SK-N-SH (cell line): ENCODE measurements around the gene KYNU. TPM values are rescaled to one million over a fixed set of nuclear protein-coding genes. Genes with fewer than 3 reads are reported as not detected.

ENCODE experiments used
- CTCF ChIA-PET: fragments of 300-600, 350-600 bp; formaldehyde crosslinking; extraction: SDS; loops from one replicate; lab custom pipeline; 2021; lab: Yijun Ruan, JAX
- POLR2A ChIA-PET: fragments of 350-600 bp; sonication (Branson Sonifier 250); formaldehyde crosslinking; extraction: SDS; loops from one replicate; lab custom pipeline; 2020; ENCODE audit warnings: antibody characterized with exemption, inconsistent platforms; lab: Yijun Ruan, JAX
- DNase-seq: peaks from one replicate; pipeline ENCODE4 v3.0.0; 2012
- H2AFZ ChIP-seq: fragments of 200-600 bp; sonication (generic); 2 replicates; pipeline ENCODE4 v1.8.1; 2016; ENCODE audit warnings: antibody characterized with exemption, mild to moderate bottlenecking, low read depth
- H3F3A ChIP-seq: fragments of 200-600 bp; sonication (generic); replicated peaks from 2 replicates; pipeline ENCODE3; 2016; ENCODE audit warnings: antibody characterized with exemption, mild to moderate bottlenecking; ENCODE audit not compliant: insufficient read depth
- H3K27ac ChIP-seq, 2 experiments: fragments of 200-500 bp in 1 of 2; fragments of 200-600 bp in 1 of 2; sonication (Bioruptor generic) in 1 of 2; sonication (generic), shearing (Covaris generic) in 1 of 2; 2 replicates each; pipeline versions ENCODE4 v1.5.1 to v1.6.1; 2014 to 2016; ENCODE audit warnings: low read depth in 2 of 2, inconsistent platforms in 1 of 2, low read length in 1 of 2, mild to moderate bottlenecking in 1 of 2, mixed read lengths in 1 of 2
- H3K27me3 ChIP-seq: fragments of 200-600 bp; sonication (generic), shearing (Covaris generic); 2 replicates; pipeline ENCODE4 v1.6.1; 2016; ENCODE audit warnings: mixed run types; ENCODE audit not compliant: insufficient read depth
- H3K36me3 ChIP-seq, 2 experiments: fragments of 200-500 bp in 1 of 2; fragments of 200-600 bp in 1 of 2; sonication (Bioruptor generic) in 1 of 2; sonication (generic) in 1 of 2; replicated peaks in 1 of 2; 2 replicates each; pipeline versions ENCODE3 to v1.5.1; 2014 to 2016; ENCODE audit warnings: low read length in 1 of 2, mild to moderate bottlenecking in 1 of 2; ENCODE audit not compliant: insufficient read depth in 2 of 2, control insufficient read depth in 1 of 2
- H3K4me1 ChIP-seq, 2 experiments: fragments of 200-500 bp in 1 of 2; fragments of 200-600 bp in 1 of 2; sonication (Bioruptor generic) in 1 of 2; sonication (generic), shearing (Covaris generic) in 1 of 2; 2 replicates each; pipeline versions ENCODE4 v1.5.1 to v1.6.1; 2014 to 2016; ENCODE audit warnings: low read depth in 1 of 2, low read length in 1 of 2, mixed run types in 1 of 2; ENCODE audit not compliant: insufficient read depth in 2 of 2, control insufficient read depth in 1 of 2
- H3K4me2 ChIP-seq: fragments of 200-600 bp; sonication (generic), shearing (Covaris generic); 2 replicates; pipeline ENCODE4 v1.6.1; 2017; ENCODE audit warnings: mixed run types
- H3K4me3 ChIP-seq, 2 experiments: fragments of 200-500 bp in 1 of 2; fragments of 200-600 bp in 1 of 2; sonication (Bioruptor generic) in 1 of 2; sonication (generic), shearing (Covaris generic) in 1 of 2; 2 replicates each; pipeline versions ENCODE4 v1.5.1 to v1.8.1; 2014 to 2016; ENCODE audit warnings: low read depth in 2 of 2, inconsistent platforms in 1 of 2, low read length in 1 of 2, mild to moderate bottlenecking in 1 of 2, mixed read lengths in 1 of 2, moderate library complexity in 1 of 2
- H3K79me2 ChIP-seq: fragments of 200-600 bp; sonication (generic); 2 replicates; pipeline ENCODE4 v1.8.1; 2017; ENCODE audit warnings: mild to moderate bottlenecking; ENCODE audit not compliant: insufficient read depth
- H3K9ac ChIP-seq: fragments of 200-600 bp; sonication (generic); 2 replicates; pipeline ENCODE4 v1.6.1; 2017; ENCODE audit warnings: mixed run types
- H3K9me2 ChIP-seq: fragments of 200-600 bp; sonication (generic); 2 replicates; pipeline ENCODE4 v1.6.1; 2017; ENCODE audit warnings: mixed run types
- H3K9me3 ChIP-seq: fragments of 200-600 bp; sonication (generic); 2 replicates; pipeline ENCODE4 v1.6.1; 2017; ENCODE audit warnings: mixed run types, mild to moderate bottlenecking, moderate library complexity
- H4K20me1 ChIP-seq: fragments of 200-600 bp; sonication (generic); 2 replicates; pipeline ENCODE4 v1.6.1; 2017; ENCODE audit warnings: mild to moderate bottlenecking, mixed run types; ENCODE audit not compliant: insufficient read depth
- CHD2 ChIP-seq: fragments of 150-350 bp; IDR thresholded peaks from 2 replicates; pipeline ENCODE4 v1.6.1; 2018; ENCODE audit warnings: low read length; ENCODE audit not compliant: partially characterized antibody
- ELF1 ChIP-seq: IDR thresholded peaks from 2 replicates; pipeline ENCODE4 v1.4.0; 2012
- FOSL2 ChIP-seq: IDR thresholded peaks from 2 replicates; pipeline ENCODE4 v1.4.0; 2012; ENCODE audit warnings: low read depth, mild to moderate bottlenecking, moderate library complexity, borderline replicate concordance
- FOXM1 ChIP-seq: IDR thresholded peaks from 2 replicates; pipeline ENCODE4 v1.4.0; 2012; ENCODE audit warnings: low read depth, mild to moderate bottlenecking
- JUND ChIP-seq: IDR thresholded peaks from 2 replicates; pipeline ENCODE4 v1.4.0; 2012
- MXI1 ChIP-seq: IDR thresholded peaks from 2 replicates; pipeline ENCODE4 v1.6.1; 2012; ENCODE audit warnings: mild to moderate bottlenecking, low read depth, low read length, improper control_type of control experiment
- NRF1 ChIP-seq: IDR thresholded peaks from 2 replicates; pipeline ENCODE4 v1.6.1; 2012; ENCODE audit warnings: low read depth, mild to moderate bottlenecking, low read length
- RAD21 ChIP-seq: IDR thresholded peaks from 2 replicates; pipeline ENCODE4 v1.6.1; 2012; ENCODE audit warnings: mild to moderate bottlenecking, low read length
- RXRA ChIP-seq: IDR thresholded peaks from 2 replicates; pipeline ENCODE4 v1.4.0; 2012; ENCODE audit warnings: low read depth, mild to moderate bottlenecking, borderline replicate concordance
- TCF12 ChIP-seq: IDR thresholded peaks from 2 replicates; pipeline ENCODE4 v1.4.0; 2012
- YY1 ChIP-seq: IDR thresholded peaks from 2 replicates; pipeline ENCODE4 v1.4.0; 2012; ENCODE audit warnings: low read depth, mild to moderate bottlenecking
- WGBS: methylation state at CpG from one replicate; pipeline ENCODE4 v1.1.6; 2017; ENCODE audit warnings: low lambda C conversion rate; 5-methylcytosine and 5-hydroxymethylcytosine counted together
- polyA plus RNA-seq, 3 experiments: library from polyadenylated mRNA; depleted of rRNA; stranded (reverse); fragments of >200 nt; gene quantifications; 2 replicates each; pipeline ENCODE4 v1.2.3, GENCODE V29; 2012
- TF ChIP-seq, protein P1 (sequence below): IDR thresholded peaks from 2 replicates; pipeline ENCODE4; 2012
- TF ChIP-seq, protein P2 (sequence below): IDR thresholded peaks from 2 replicates; pipeline ENCODE4 v1.4.0; 2012; ENCODE audit warnings: low read depth, borderline replicate concordance
- TF ChIP-seq, protein P3 (sequence below): fragments of 150-350 bp; IDR thresholded peaks from 2 replicates; pipeline ENCODE4 v1.6.1; 2017; ENCODE audit warnings: antibody characterized with exemption, low read length, low read depth, borderline replicate concordance
- TF ChIP-seq, protein P4 (sequence below): IDR thresholded peaks from 2 replicates; pipeline ENCODE4 v1.6.1; 2012; ENCODE audit warnings: mild to moderate bottlenecking, low read depth, low read length, moderate library complexity
- TF ChIP-seq, protein P5 (sequence below): fragments of 150-350 bp; IDR thresholded peaks from 2 replicates; pipeline ENCODE4 v1.6.1; 2016; ENCODE audit warnings: mild to moderate bottlenecking, low read depth, low read length
- TF ChIP-seq, protein P6 (sequence below): IDR thresholded peaks from 2 replicates; pipeline ENCODE4 v1.4.0; 2012; ENCODE audit warnings: low read depth

Gene KYNU
- polyA plus RNA-seq, 1 of the 3 experiments (the other 2 are of a cell fraction): not detected

DNA sequence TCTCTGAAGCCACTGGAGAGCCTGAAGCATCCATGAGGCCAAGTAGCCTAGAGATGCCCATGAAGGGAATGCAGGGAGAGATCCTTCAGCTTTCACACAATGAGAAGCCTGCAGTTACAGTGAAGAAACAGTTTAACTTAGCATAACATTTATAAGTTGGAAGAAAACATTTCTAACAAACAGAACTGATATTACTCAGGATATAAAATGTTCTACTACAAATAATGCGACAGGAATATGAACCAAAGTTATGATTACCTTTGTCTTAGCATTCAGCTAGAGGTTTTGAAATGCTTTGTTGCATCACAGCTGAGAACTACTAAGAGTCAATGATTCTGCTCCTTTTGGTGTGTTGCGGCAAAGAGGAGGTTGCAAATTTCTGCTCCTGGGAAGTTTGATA lies 6.9 kb upstream of the KYNU start (continued):
- TF ChIP-seq, protein P1, sequence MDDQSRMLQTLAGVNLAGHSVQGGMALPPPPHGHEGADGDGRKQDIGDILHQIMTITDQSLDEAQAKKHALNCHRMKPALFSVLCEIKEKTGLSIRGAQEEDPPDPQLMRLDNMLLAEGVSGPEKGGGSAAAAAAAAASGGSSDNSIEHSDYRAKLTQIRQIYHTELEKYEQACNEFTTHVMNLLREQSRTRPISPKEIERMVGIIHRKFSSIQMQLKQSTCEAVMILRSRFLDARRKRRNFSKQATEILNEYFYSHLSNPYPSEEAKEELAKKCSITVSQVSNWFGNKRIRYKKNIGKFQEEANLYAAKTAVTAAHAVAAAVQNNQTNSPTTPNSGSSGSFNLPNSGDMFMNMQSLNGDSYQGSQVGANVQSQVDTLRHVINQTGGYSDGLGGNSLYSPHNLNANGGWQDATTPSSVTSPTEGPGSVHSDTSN: no peak
- TF ChIP-seq, protein P2, sequence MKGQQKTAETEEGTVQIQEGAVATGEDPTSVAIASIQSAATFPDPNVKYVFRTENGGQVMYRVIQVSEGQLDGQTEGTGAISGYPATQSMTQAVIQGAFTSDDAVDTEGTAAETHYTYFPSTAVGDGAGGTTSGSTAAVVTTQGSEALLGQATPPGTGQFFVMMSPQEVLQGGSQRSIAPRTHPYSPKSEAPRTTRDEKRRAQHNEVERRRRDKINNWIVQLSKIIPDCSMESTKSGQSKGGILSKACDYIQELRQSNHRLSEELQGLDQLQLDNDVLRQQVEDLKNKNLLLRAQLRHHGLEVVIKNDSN: no peak
- TF ChIP-seq, protein P3, sequence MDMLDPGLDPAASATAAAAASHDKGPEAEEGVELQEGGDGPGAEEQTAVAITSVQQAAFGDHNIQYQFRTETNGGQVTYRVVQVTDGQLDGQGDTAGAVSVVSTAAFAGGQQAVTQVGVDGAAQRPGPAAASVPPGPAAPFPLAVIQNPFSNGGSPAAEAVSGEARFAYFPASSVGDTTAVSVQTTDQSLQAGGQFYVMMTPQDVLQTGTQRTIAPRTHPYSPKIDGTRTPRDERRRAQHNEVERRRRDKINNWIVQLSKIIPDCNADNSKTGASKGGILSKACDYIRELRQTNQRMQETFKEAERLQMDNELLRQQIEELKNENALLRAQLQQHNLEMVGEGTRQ: no peak
- TF ChIP-seq FOSL2 (no peak), RXRA (no peak), NRF1 (no peak), TCF12 (no peak), ELF1 (no peak)
- TF ChIP-seq, protein P4, sequence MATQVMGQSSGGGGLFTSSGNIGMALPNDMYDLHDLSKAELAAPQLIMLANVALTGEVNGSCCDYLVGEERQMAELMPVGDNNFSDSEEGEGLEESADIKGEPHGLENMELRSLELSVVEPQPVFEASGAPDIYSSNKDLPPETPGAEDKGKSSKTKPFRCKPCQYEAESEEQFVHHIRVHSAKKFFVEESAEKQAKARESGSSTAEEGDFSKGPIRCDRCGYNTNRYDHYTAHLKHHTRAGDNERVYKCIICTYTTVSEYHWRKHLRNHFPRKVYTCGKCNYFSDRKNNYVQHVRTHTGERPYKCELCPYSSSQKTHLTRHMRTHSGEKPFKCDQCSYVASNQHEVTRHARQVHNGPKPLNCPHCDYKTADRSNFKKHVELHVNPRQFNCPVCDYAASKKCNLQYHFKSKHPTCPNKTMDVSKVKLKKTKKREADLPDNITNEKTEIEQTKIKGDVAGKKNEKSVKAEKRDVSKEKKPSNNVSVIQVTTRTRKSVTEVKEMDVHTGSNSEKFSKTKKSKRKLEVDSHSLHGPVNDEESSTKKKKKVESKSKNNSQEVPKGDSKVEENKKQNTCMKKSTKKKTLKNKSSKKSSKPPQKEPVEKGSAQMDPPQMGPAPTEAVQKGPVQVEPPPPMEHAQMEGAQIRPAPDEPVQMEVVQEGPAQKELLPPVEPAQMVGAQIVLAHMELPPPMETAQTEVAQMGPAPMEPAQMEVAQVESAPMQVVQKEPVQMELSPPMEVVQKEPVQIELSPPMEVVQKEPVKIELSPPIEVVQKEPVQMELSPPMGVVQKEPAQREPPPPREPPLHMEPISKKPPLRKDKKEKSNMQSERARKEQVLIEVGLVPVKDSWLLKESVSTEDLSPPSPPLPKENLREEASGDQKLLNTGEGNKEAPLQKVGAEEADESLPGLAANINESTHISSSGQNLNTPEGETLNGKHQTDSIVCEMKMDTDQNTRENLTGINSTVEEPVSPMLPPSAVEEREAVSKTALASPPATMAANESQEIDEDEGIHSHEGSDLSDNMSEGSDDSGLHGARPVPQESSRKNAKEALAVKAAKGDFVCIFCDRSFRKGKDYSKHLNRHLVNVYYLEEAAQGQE: no peak
- TF ChIP-seq, all 33 proteins: peak for 0

DNA sequence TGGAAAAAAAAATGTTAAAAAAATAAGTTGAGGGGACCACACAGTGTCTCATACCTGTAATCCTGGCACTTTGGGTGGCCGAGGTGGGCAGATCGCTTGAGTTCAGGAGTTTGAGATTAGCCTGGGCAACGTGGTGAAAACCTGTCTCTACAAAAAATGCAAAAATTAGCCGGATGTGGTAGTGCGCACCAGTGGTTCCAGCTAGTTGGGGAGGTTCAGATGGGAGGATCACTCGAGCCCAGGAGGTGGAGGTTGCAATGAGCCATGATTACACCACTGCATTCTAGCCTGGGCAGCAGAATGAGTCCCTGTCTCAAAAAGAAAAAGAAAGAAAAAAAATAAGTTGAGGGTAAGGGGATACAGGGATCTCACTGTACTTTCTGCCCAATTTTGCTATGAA lies 6.1 kb upstream of the KYNU start:
- POLR2A ChIA-PET: no interaction called here
- no peak for TF ChIP-seq RAD21
- TF ChIP-seq, protein P5, sequence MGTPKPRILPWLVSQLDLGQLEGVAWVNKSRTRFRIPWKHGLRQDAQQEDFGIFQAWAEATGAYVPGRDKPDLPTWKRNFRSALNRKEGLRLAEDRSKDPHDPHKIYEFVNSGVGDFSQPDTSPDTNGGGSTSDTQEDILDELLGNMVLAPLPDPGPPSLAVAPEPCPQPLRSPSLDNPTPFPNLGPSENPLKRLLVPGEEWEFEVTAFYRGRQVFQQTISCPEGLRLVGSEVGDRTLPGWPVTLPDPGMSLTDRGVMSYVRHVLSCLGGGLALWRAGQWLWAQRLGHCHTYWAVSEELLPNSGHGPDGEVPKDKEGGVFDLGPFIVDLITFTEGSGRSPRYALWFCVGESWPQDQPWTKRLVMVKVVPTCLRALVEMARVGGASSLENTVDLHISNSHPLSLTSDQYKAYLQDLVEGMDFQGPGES: no peak
- TF ChIP-seq YY1: no peak
- no peak for TF ChIP-seq MXI1
- TF ChIP-seq JUND: no peak
- TF ChIP-seq, protein P6, sequence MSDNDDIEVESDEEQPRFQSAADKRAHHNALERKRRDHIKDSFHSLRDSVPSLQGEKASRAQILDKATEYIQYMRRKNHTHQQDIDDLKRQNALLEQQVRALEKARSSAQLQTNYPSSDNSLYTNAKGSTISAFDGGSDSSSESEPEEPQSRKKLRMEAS: no peak
- no peak for TF ChIP-seq CHD2
- TF ChIP-seq, protein P4: no peak
- TF ChIP-seq FOSL2: no peak
- TF ChIP-seq, protein P3: no peak
- TF ChIP-seq FOXM1: no peak
- TF ChIP-seq, all 33 proteins: peak for 0
- no peaks in the 10 kb centered on the region for H3K27me3 ChIP-seq
- H3K36me3 ChIP-seq: no peaks in the 10 kb centered on the region
- DNase-seq: no peak
- H4K20me1 ChIP-seq: no peaks in the 10 kb centered on the region
- no peaks in the 10 kb centered on the region for H3K9me2 ChIP-seq
- no peak overlapping the region for H3K4me2 ChIP-seq
- H2AFZ ChIP-seq: no peak overlapping the region
- no peak overlapping the region for H3K4me3 ChIP-seq
- no peaks in the 10 kb centered on the region for H3K79me2 ChIP-seq
- CTCF ChIA-PET: interaction anchor here (1.8 kb wide), 1 partner anchor 9 kb away, joined by 6 read pairs; no protein-coding TSS in a partner anchor
- H3K9ac ChIP-seq: no peak overlapping the region
- H3K9me3 ChIP-seq: no peaks in the 10 kb centered on the region; the same call in 1 of the 2 replicates
- H3F3A ChIP-seq: no peaks in the 10 kb centered on the region
- H3K27ac ChIP-seq: no peak overlapping the region
- 68% methylated on average over 6 of the region's 6 CpGs for WGBS
- H3K4me1 ChIP-seq: peaks cover 0 to 3% of the 10 kb centered on the region in 2 experiments; a peak in 1 of 4 replicates
